Activated T-cell treated with anti-CD3 and anti-CD28 coated beads for 48 hours (primary cell): Measurements from ENCODE around the gene ZCCHC24.

Source experiments
- DNase-seq: peaks from one replicate; pipeline ENCODE4 v3.0.0-alpha.2; 2020; ENCODE audit warnings: low read depth

ZCCHC24 gene

GRCh38 chr10:79397575-79398303 is 47.7 kb downstream of the ZCCHC24 start:
- DNase-seq = no peak

GRCh38 chr10:79397051-79397450 is 48.4 kb downstream of the ZCCHC24 start:
- DNase-seq = no peak

GRCh38 chr10:79396520-79396919 is 48.9 kb downstream of the ZCCHC24 start:
- no peak for DNase-seq

- no peak for DNase-seq
Observed at GRCh38 chr10:79394664-79395063, 50.8 kb downstream of the ZCCHC24 start.

GRCh38 chr10:79393924-79394610 is 51.4 kb downstream of the ZCCHC24 start:
- DNase-seq = no peak

- no peak for DNase-seq
Observed at GRCh38 chr10:79393221-79393923, 52.1 kb downstream of the ZCCHC24 start.

- no peak for DNase-seq
Observed at GRCh38 chr10:79392506-79393176, 52.8 kb downstream of the ZCCHC24 start.

GRCh38 chr10:79392020-79392398 is 53.4 kb downstream of the ZCCHC24 start:
- no peak for DNase-seq

GRCh38 chr10:79391231-79392019 is 54.0 kb downstream of the ZCCHC24 start:
- DNase-seq = no peak

- no peak for DNase-seq
Observed at GRCh38 chr10:79390551-79391229, 54.7 kb downstream of the ZCCHC24 start.

- no peak for DNase-seq
Observed at GRCh38 chr10:79390057-79390456, 55.4 kb downstream of the ZCCHC24 start.

GRCh38 chr10:79387974-79388850 is 57.2 kb downstream of the ZCCHC24 start:
- DNase-seq = no peak

- DNase-seq = no peak
Observed at GRCh38 chr10:79387466-79387973, 57.9 kb downstream of the ZCCHC24 start.

- no peak for DNase-seq
Observed at GRCh38 chr10:79386637-79387465, 58.6 kb downstream of the ZCCHC24 start.

- DNase-seq = no peak
Observed at GRCh38 chr10:79385804-79386531, 59.5 kb downstream of the ZCCHC24 start.

GRCh38 chr10:79385392-79385795 is 60.0 kb downstream of the ZCCHC24 start:
- no peak for DNase-seq

GRCh38 chr10:79384773-79385391 is 60.5 kb downstream of the ZCCHC24 start:
- no peak for DNase-seq
